MM.1S (cell line): ENCODE data around the gene NUDT7.

Experiments used
- DNase-seq: peaks from one replicate; pipeline ENCODE4 v3.0.0-alpha.2; 2015
- H2AFZ ChIP-seq: fragments of 300-600 bp; sonication (generic); 2 replicates; pipeline ENCODE4 v1.6.0; 2016; ENCODE audit warnings: antibody characterized with exemption, low read length
- H3F3A ChIP-seq: fragments of 300-600 bp; sonication (generic); 2 replicates; pipeline ENCODE4 v1.6.1; 2016; ENCODE audit warnings: mild to moderate bottlenecking, antibody characterized with exemption, low read length, moderate library complexity, mixed read lengths; ENCODE audit not compliant: insufficient read depth
- H3K27ac ChIP-seq: fragments of 300-600 bp; sonication (generic); 2 replicates; pipeline ENCODE4 v1.5.1; 2016; ENCODE audit warnings: mild to moderate bottlenecking, low read length
- H3K27me3 ChIP-seq: fragments of 300-600 bp; sonication (generic); replicated peaks from 2 replicates; pipeline ENCODE4 v1.6.0; 2016; ENCODE audit warnings: low read length; ENCODE audit not compliant: insufficient read depth
- H3K36me3 ChIP-seq: fragments of 300-600 bp; sonication (generic); replicated peaks from 2 replicates; pipeline ENCODE4 v1.6.1; 2016; ENCODE audit warnings: mild to moderate bottlenecking, low read length, mixed read lengths; ENCODE audit not compliant: insufficient read depth
- H3K4me1 ChIP-seq: fragments of 300-600 bp; sonication (generic); 2 replicates; pipeline ENCODE4 v1.6.1; 2016; ENCODE audit warnings: low read length, mixed read lengths
- H3K4me2 ChIP-seq: fragments of 300-600 bp; sonication (generic); 2 replicates; pipeline ENCODE4 v1.6.0; 2016; ENCODE audit warnings: low read depth, low read length
- H3K4me3 ChIP-seq: fragments of 300-600 bp; sonication (generic); 2 replicates; pipeline ENCODE4 v1.5.1; 2016; ENCODE audit warnings: low read length, mixed read lengths
- H3K79me2 ChIP-seq: fragments of 300-600 bp; sonication (generic); 2 replicates; pipeline ENCODE4 v1.6.1; 2016; ENCODE audit warnings: mixed run types, low read length, mixed read lengths
- H3K9ac ChIP-seq: fragments of 300-600 bp; sonication (generic); 2 replicates; pipeline ENCODE4 v1.6.1; 2016; ENCODE audit warnings: low read length, mixed read lengths
- H3K9me2 ChIP-seq: fragments of 300-600 bp; sonication (generic); replicated peaks from 2 replicates; pipeline ENCODE4 v1.6.1; 2016; ENCODE audit warnings: mild to moderate bottlenecking, low read length, mixed read lengths; ENCODE audit not compliant: insufficient read depth
- H3K9me3 ChIP-seq: fragments of 300-600 bp; sonication (generic); replicated peaks from 2 replicates; pipeline ENCODE4 v1.6.1; 2016; ENCODE audit warnings: mild to moderate bottlenecking, low read length, mixed read lengths; ENCODE audit not compliant: insufficient read depth
- H4K20me1 ChIP-seq: fragments of 300-600 bp; sonication (generic); 2 replicates; pipeline ENCODE4 v1.6.1; 2016; ENCODE audit warnings: mild to moderate bottlenecking, low read length, moderate library complexity, mixed read lengths; ENCODE audit not compliant: insufficient read depth
- CTCF ChIP-seq: fragments of 300-600 bp; sonication (generic); IDR thresholded peaks from 2 replicates; pipeline ENCODE4 v1.5.1; 2016; ENCODE audit warnings: antibody characterized with exemption, low read length, mixed read lengths
- EZH2 ChIP-seq: fragments of 300-600 bp; sonication (generic); optimal IDR thresholded peaks from 2 replicates; pipeline ENCODE3; 2017; ENCODE audit warnings: low read depth, mild to moderate bottlenecking, antibody characterized with exemption, low read length, mixed read lengths
- EZH2phosphoT487 ChIP-seq: fragments of 300-600 bp; sonication (generic); IDR thresholded peaks from 2 replicates; pipeline ENCODE4 v1.6.1; 2018; ENCODE audit warnings: antibody characterized with exemption, low read length

Gene NUDT7

GRCh38 chr16:77721752-77722308 lies 484 bp upstream of the NUDT7 start:
- Histone ChIP-seq H3K36me3 (no peaks in the 10 kb centered on the region), H3K4me1 (no peaks in the 10 kb centered on the region), H3K9ac (no peak overlapping the region), H3K9me2 (no peaks in the 10 kb centered on the region), H3K4me2 (peak overlapping the region; percentile 34; the same call in 1 of the 2 replicates), H3K9me3 (no peaks in the 10 kb centered on the region), H3K79me2 (no peaks in the 10 kb centered on the region), H3K27me3 (no peaks in the 10 kb centered on the region; the same call in 1 of the 2 replicates), H3F3A (peaks cover 12% of the 10 kb centered on the region), H3K27ac (no peak overlapping the region), H3K4me3 (no peak overlapping the region), H2AFZ (0 out of 2 replicates have a peak overlapping the region, but pooled peaks have one; percentile 35), H4K20me1 (no peaks in the 10 kb centered on the region)
- DNase-seq, result no peak
- TF ChIP-seq EZH2, result no peak
- no peak for TF ChIP-seq CTCF
- no peak for TF ChIP-seq EZH2phosphoT487

GRCh38 chr16:77723108-77723514 lies 797 bp downstream of the NUDT7 start:
- no peak overlapping the region for H2AFZ ChIP-seq
- DNase-seq, result peak; percentile 73

GRCh38 chr16:77724174-77724573 lies 1.9 kb downstream of the NUDT7 start:
- TF ChIP-seq EZH2phosphoT487, result no peak
- TF ChIP-seq CTCF, result no peak
- no peak for TF ChIP-seq EZH2
- H3K36me3 ChIP-seq, result no peaks in the 10 kb centered on the region
- H3K9me2 ChIP-seq, result no peaks in the 10 kb centered on the region
- peaks cover 12% of the 10 kb centered on the region for H3F3A ChIP-seq
- no peaks in the 10 kb centered on the region for H3K79me2 ChIP-seq
- H2AFZ ChIP-seq, result no peak overlapping the region
- H3K4me3 ChIP-seq, result no peak overlapping the region
- no peak overlapping the region for H3K27ac ChIP-seq
- no peaks in the 10 kb centered on the region for H3K4me1 ChIP-seq
- DNase-seq, result no peak
- no peak overlapping the region for H3K4me2 ChIP-seq
- no peak overlapping the region for H3K9ac ChIP-seq
- no peaks in the 10 kb centered on the region for H3K9me3 ChIP-seq
- no peaks in the 10 kb centered on the region for H4K20me1 ChIP-seq
- no peaks in the 10 kb centered on the region; the same call in 1 of the 2 replicates for H3K27me3 ChIP-seq

More at GRCh38 chr16:77723108-77723514, 797 bp downstream of the NUDT7 start:
- H3K4me1 ChIP-seq, result no peaks in the 10 kb centered on the region
- H3K9ac ChIP-seq, result peak overlapping the region; percentile 66; the same call in 1 of the 2 replicates
- no peaks in the 10 kb centered on the region for H3K9me3 ChIP-seq
- H3K4me3 ChIP-seq, result peak overlapping the region; percentile 70
- H3K9me2 ChIP-seq, result no peaks in the 10 kb centered on the region
- H3F3A ChIP-seq, result peaks cover 12% of the 10 kb centered on the region
- H3K4me2 ChIP-seq, result peak overlapping the region; percentile 83
- no peaks in the 10 kb centered on the region for H4K20me1 ChIP-seq
- peak overlapping the region; percentile 81; the same call in 1 of the 2 replicates for H3K27ac ChIP-seq
- H3K79me2 ChIP-seq, result no peaks in the 10 kb centered on the region
- H3K36me3 ChIP-seq, result no peaks in the 10 kb centered on the region
- H3K27me3 ChIP-seq, result no peaks in the 10 kb centered on the region; the same call in 1 of the 2 replicates
- TF ChIP-seq CTCF, result no peak
- no peak for TF ChIP-seq EZH2phosphoT487
- TF ChIP-seq EZH2, result no peak
